Nephron progenitor cell (in vitro differentiated cells): ENCODE data around the gene TMEM132C.

ENCODE experiments used
- DNase-seq: peaks from one replicate; pipeline ENCODE4 v3.0.0; 2021
- H3K27ac Mint-ChIP-seq: 2 replicates; pipeline ENCODE4 v1.8.0; 2021; ENCODE audit warnings: mild to moderate bottlenecking, moderate library complexity, mixed read lengths
- H3K27me3 Mint-ChIP-seq: 2 replicates; pipeline ENCODE4 v1.8.0; 2021; ENCODE audit warnings: mild to moderate bottlenecking, low read depth, mixed read lengths; ENCODE audit not compliant: poor library complexity
- H3K36me3 Mint-ChIP-seq: 2 replicates; pipeline ENCODE4 v1.8.0; 2021; ENCODE audit warnings: low read depth, mixed read lengths
- H3K4me1 Mint-ChIP-seq: 2 replicates; pipeline ENCODE4 v1.8.0; 2021; ENCODE audit warnings: mixed read lengths
- H3K4me3 Mint-ChIP-seq: 2 replicates; pipeline ENCODE4 v1.8.0; 2021; ENCODE audit warnings: mild to moderate bottlenecking, moderate library complexity, mixed read lengths
- H3K9me3 Mint-ChIP-seq: 2 replicates; pipeline ENCODE4 v1.8.0; 2021; ENCODE audit warnings: mild to moderate bottlenecking, moderate library complexity, mixed read lengths
- TF ChIP-seq, protein P1 (sequence below): fragments of 200-600 bp; sonication (generic); IDR thresholded peaks from 2 replicates; pipeline ENCODE4 v1.5.0; 2021; ENCODE audit warnings: antibody characterized with exemption

TMEM132C gene

GRCh38 chr12:128675576-128675975 lies 408.6 kb downstream of the TMEM132C start:
- Mint-ChIP-seq H3K36me3 (peaks cover 65% of the 10 kb centered on the region), H3K4me1 (peaks cover 19% of the 10 kb centered on the region), H3K27ac (no peak overlapping the region), H3K9me3 (peaks cover 7% of the 10 kb centered on the region), H3K4me3 (no peak overlapping the region), H3K27me3 (no peaks in the 10 kb centered on the region)
- no peak for DNase-seq
- TF ChIP-seq, protein P1, sequence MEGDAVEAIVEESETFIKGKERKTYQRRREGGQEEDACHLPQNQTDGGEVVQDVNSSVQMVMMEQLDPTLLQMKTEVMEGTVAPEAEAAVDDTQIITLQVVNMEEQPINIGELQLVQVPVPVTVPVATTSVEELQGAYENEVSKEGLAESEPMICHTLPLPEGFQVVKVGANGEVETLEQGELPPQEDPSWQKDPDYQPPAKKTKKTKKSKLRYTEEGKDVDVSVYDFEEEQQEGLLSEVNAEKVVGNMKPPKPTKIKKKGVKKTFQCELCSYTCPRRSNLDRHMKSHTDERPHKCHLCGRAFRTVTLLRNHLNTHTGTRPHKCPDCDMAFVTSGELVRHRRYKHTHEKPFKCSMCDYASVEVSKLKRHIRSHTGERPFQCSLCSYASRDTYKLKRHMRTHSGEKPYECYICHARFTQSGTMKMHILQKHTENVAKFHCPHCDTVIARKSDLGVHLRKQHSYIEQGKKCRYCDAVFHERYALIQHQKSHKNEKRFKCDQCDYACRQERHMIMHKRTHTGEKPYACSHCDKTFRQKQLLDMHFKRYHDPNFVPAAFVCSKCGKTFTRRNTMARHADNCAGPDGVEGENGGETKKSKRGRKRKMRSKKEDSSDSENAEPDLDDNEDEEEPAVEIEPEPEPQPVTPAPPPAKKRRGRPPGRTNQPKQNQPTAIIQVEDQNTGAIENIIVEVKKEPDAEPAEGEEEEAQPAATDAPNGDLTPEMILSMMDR: no peak

DNA sequence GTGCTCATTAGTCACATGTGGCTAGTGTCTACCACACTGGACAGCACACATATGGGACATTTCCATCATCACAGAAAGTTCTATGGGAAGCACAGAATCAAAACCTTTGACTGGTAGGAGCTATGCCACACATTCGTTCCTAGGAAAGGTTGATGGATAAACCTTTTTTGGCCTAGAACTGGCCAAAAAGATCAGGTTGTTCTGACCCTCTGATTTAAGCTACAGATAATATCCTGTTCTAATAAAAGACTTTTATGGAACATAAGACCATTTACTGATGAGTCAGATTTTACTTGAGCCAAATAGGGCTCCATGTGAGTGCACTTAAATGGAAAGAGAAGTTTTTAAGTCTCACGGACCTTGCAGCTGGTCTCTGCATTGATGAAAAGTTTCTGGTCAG lies 413.6 kb downstream of the TMEM132C start:
- Mint-ChIP-seq H3K27ac (no peak overlapping the region), H3K4me1 (peaks cover 14% of the 10 kb centered on the region), H3K27me3 (no peaks in the 10 kb centered on the region), H3K9me3 (no peaks in the 10 kb centered on the region), H3K4me3 (no peak overlapping the region), H3K36me3 (peaks cover 51% of the 10 kb centered on the region)
- TF ChIP-seq, protein P1: no peak
- DNase-seq: no peak

GRCh38 chr12:128682548-128683275 lies 415.7 kb downstream of the TMEM132C start:
- peaks cover 54% of the 10 kb centered on the region for H3K36me3 Mint-ChIP-seq
- no peaks in the 10 kb centered on the region for H3K27me3 Mint-ChIP-seq
- peak overlapping the region; percentile 92 for H3K27ac Mint-ChIP-seq
- DNase-seq: no peak
- TF ChIP-seq, protein P1: no peak
- peaks cover 14% of the 10 kb centered on the region for H3K4me1 Mint-ChIP-seq
- no peak overlapping the region for H3K4me3 Mint-ChIP-seq
- H3K9me3 Mint-ChIP-seq: no peaks in the 10 kb centered on the region

GRCh38 chr12:128684352-128684751 lies 417.4 kb downstream of the TMEM132C start:
- Mint-ChIP-seq H3K27ac (no peak overlapping the region), H3K27me3 (no peaks in the 10 kb centered on the region), H3K4me1 (peaks cover 14% of the 10 kb centered on the region), H3K4me3 (no peak overlapping the region), H3K9me3 (no peaks in the 10 kb centered on the region), H3K36me3 (peaks cover 45% of the 10 kb centered on the region)
- TF ChIP-seq, protein P1: no peak
- DNase-seq: no peak

GRCh38 chr12:128685903-128686475 lies 419.0 kb downstream of the TMEM132C start:
- no peak overlapping the region for H3K27ac Mint-ChIP-seq
- no peaks in the 10 kb centered on the region for H3K9me3 Mint-ChIP-seq
- no peaks in the 10 kb centered on the region for H3K27me3 Mint-ChIP-seq

More at GRCh38 chr12:128685903-128686475, 419.0 kb downstream of the TMEM132C start:
- Mint-ChIP-seq H3K4me3 (no peak overlapping the region), H3K4me1 (peaks cover 14% of the 10 kb centered on the region), H3K36me3 (peaks cover 38% of the 10 kb centered on the region)
- DNase-seq: no peak
- TF ChIP-seq, protein P1: no peak
